ENCODE results near the gene NHERF1. TPM values are rescaled to one million over a fixed set of nuclear protein-coding genes. Genes with fewer than 3 reads are reported as not detected.

The NHERF1 gene
- total and polyA plus RNA-seq, 4 donors: 18.3 to 58.2 (median 28.1) TPM

GRCh38 chr17:74703311-74703710 is 45.1 kb upstream of the NHERF1 start:
- no peaks in the 10 kb centered on the region for H3K9me3 ChIP-seq (ENCODE audit: control insufficient read depth in 4 of 4, insufficient read depth in 3 of 4, low read length in 3 of 4)
- no peak overlapping the region for H3K27ac ChIP-seq (ENCODE audit: low read depth in 1 of 2, low read length in 1 of 2)
- H3K36me3 ChIP-seq (ENCODE audit: control insufficient read depth in 4 of 4, insufficient read depth in 4 of 4, low read length in 4 of 4): no peaks in the 10 kb centered on the region
- no peak for ATAC-seq (ENCODE audit: insufficient read depth, low FRiP score)
- H3K4me1 ChIP-seq (ENCODE audit: control insufficient read depth in 5 of 5, insufficient read depth in 5 of 5, low read length in 5 of 5): peaks cover 0 to 5% (median 0%) of the 10 kb centered on the region in 5 donors
- peaks cover 0 to 2% (median 0%) of the 10 kb centered on the region in 3 donors for H3K27me3 ChIP-seq (ENCODE audit: control insufficient read depth in 3 of 3, insufficient read depth in 3 of 3, low read length in 2 of 3)
- 71% methylated on average over 2 of the region's 2 CpGs for WGBS, 2 donors
- DNase-seq: no peak
- TF ChIP-seq, protein P1, sequence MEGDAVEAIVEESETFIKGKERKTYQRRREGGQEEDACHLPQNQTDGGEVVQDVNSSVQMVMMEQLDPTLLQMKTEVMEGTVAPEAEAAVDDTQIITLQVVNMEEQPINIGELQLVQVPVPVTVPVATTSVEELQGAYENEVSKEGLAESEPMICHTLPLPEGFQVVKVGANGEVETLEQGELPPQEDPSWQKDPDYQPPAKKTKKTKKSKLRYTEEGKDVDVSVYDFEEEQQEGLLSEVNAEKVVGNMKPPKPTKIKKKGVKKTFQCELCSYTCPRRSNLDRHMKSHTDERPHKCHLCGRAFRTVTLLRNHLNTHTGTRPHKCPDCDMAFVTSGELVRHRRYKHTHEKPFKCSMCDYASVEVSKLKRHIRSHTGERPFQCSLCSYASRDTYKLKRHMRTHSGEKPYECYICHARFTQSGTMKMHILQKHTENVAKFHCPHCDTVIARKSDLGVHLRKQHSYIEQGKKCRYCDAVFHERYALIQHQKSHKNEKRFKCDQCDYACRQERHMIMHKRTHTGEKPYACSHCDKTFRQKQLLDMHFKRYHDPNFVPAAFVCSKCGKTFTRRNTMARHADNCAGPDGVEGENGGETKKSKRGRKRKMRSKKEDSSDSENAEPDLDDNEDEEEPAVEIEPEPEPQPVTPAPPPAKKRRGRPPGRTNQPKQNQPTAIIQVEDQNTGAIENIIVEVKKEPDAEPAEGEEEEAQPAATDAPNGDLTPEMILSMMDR (IDR thresholded peaks at IDR 0.05; ENCODE audit: control extremely low read depth, extremely low read depth): no peak
- no peak overlapping the region for H3K4me3 ChIP-seq
- H3K9ac ChIP-seq (ENCODE audit: insufficient read depth in 1 of 2, low read length in 2 of 2): no peak overlapping the region

GRCh38 chr17:74704544-74704943 is 43.9 kb upstream of the NHERF1 start:
- TF ChIP-seq, protein P1 (IDR thresholded peaks at IDR 0.05; ENCODE audit: control extremely low read depth, extremely low read depth): no peak
- no peak for ATAC-seq (ENCODE audit: insufficient read depth, low FRiP score)

GRCh38 chr17:74711058-74711824 is 37.2 kb upstream of the NHERF1 start:
- Histone ChIP-seq H3K27me3 (ENCODE audit: control insufficient read depth in 3 of 3, insufficient read depth in 3 of 3, low read length in 2 of 3) (peaks cover 0 to 2% (median 2%) of the 10 kb centered on the region in 3 donors), H3K36me3 (ENCODE audit: control insufficient read depth in 4 of 4, insufficient read depth in 4 of 4, low read length in 4 of 4) (no peaks in the 10 kb centered on the region), H3K9me3 (ENCODE audit: control insufficient read depth in 4 of 4, insufficient read depth in 3 of 4, low read length in 3 of 4) (no peaks in the 10 kb centered on the region), H3K27ac (ENCODE audit: low read depth in 1 of 2, low read length in 1 of 2) (no peak overlapping the region), H3K9ac (ENCODE audit: insufficient read depth in 1 of 2, low read length in 2 of 2) (no peak overlapping the region), H3K4me3 (no peak overlapping the region), H3K4me1 (ENCODE audit: control insufficient read depth in 5 of 5, insufficient read depth in 5 of 5, low read length in 5 of 5) (peaks cover 0 to 4% (median 0%) of the 10 kb centered on the region in 5 donors)
- TF ChIP-seq, protein P1 (IDR thresholded peaks at IDR 0.05; ENCODE audit: control extremely low read depth, extremely low read depth): no peak
- DNase-seq: no peak
- no peak for ATAC-seq (ENCODE audit: insufficient read depth, low FRiP score)
- WGBS, 2 donors: 47 to 54% methylated on average over 12 of the region's 12 CpGs

More at GRCh38 chr17:74704544-74704943, 43.9 kb upstream of the NHERF1 start:
- no peak overlapping the region for H3K4me3 ChIP-seq
- DNase-seq: no peak
- peaks cover 0 to 2% (median 0%) of the 10 kb centered on the region in 3 donors for H3K27me3 ChIP-seq (ENCODE audit: control insufficient read depth in 3 of 3, insufficient read depth in 3 of 3, low read length in 2 of 3)
- H3K27ac ChIP-seq (ENCODE audit: low read depth in 1 of 2, low read length in 1 of 2): no peak overlapping the region
- WGBS, 2 donors: 70 to 82% methylated on average over 8 of the region's 8 CpGs
- H3K9me3 ChIP-seq (ENCODE audit: control insufficient read depth in 4 of 4, insufficient read depth in 3 of 4, low read length in 3 of 4): no peaks in the 10 kb centered on the region
- no peak overlapping the region for H3K9ac ChIP-seq (ENCODE audit: insufficient read depth in 1 of 2, low read length in 2 of 2)
- peaks cover 0 to 5% (median 0%) of the 10 kb centered on the region in 5 donors for H3K4me1 ChIP-seq (ENCODE audit: control insufficient read depth in 5 of 5, insufficient read depth in 5 of 5, low read length in 5 of 5)
- H3K36me3 ChIP-seq (ENCODE audit: control insufficient read depth in 4 of 4, insufficient read depth in 4 of 4, low read length in 4 of 4): no peaks in the 10 kb centered on the region

Measured in lung (tissue), 12 donors.